Astrocyte of the hippocampus (primary cell): ENCODE measurements around the gene GPR132.
A peak's percentile ranks its signal among the peaks of the same experiment; 100 is the strongest.
"Not testable (repeated sequence)": the region's sequence is repeated elsewhere in the genome, so short reads cannot be mapped to it uniquely, and the experiment has no call there.

Experiments
- DNase-seq: peaks from one replicate; pipeline ENCODE4 v3.0.0; 2011; ENCODE audit warnings: low read depth, low spot score

GPR132 gene

GRCh38 chr14:105065280-105066228, at the start of gene GPR132:
Gene GPR132 (minus strand): TSS chr14:105065430. CDS start chr14:105055420, 10,010 bp downstream.
- peak; percentile 58 for DNase-seq

DNA sequence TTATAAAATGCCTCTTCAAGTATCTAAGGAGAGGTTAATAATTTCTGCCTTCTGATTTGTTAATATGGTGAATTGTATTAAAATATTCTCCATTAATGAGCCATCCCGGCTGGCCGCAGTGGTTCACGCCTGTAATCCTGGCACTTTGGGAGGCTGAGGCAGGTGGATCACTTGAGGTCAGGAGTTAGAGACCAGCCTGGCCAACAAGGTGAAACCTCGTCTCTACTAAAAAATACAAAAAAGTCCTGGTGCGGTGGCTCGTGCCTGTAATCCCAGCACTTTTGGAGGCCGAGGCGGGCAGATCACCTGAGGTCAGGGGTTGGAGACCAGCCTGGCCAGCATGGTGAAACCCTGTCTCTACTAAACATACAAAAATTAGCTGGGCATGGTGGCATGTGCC, 44.0 kb upstream of the GPR132 start:
- DNase-seq, result not testable (repeated sequence)

- no peak for DNase-seq
Observed at GRCh38 chr14:105108516-105108864, 43.3 kb upstream of the GPR132 start.

DNA sequence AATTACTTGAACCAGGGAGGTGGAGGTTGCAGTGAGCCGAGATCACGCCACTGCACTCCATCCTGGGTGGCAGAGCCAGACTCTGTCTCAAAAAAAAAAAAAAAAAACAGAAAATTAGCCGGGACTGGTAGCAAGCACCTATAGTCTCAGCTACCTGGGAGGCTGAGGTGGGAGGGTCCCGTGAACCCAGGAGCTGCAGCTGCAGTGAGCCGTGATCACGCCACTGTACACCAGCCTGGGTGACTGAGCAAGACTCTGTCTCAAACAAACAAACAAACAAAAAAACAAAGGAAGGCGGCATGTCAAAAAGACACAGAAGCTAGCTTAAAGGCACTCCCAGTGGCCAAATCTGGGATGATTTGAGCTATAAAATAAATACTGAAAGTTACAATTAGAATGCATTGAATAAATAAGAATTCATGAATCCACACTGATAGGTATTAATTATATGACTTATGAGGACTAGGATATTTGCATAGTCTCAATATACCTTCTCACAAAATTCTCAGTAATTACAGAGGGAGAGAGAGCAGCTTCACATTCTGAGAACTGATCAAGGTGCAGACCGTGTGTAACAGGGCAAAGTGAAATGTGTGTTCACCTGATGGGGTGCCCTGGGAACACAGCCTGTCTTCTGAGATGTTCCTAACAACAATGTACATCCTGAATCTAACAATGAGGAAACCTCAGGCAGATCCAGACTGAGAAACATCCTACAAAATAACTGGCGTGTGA, 42.7 kb upstream of the GPR132 start:
- DNase-seq, result no peak

- DNase-seq, result no peak
Observed at GRCh38 chr14:105107351-105107750, 42.1 kb upstream of the GPR132 start.

GRCh38 chr14:105105158-105105557, 39.9 kb upstream of the GPR132 start:
- DNase-seq, result no peak

DNA sequence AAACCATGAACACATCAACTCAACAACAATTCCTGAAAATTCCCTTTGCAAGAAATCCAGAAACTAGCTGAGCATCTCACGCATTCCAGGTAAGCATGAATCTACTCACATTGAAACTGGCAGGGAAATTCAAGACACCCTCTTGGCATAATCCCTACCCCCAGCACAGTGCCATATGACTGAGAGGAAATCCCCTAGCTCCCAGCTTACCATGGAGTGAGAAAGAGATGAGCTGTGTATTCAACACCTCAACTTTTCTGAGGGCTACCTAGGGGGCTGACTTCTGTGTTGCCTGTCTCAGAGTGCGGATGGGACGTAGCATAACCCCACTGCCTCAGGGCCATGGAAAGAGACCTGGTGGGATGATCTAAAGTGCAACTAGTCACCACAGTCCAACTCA, 37.7 kb upstream of the GPR132 start:
- DNase-seq, result no peak

DNA sequence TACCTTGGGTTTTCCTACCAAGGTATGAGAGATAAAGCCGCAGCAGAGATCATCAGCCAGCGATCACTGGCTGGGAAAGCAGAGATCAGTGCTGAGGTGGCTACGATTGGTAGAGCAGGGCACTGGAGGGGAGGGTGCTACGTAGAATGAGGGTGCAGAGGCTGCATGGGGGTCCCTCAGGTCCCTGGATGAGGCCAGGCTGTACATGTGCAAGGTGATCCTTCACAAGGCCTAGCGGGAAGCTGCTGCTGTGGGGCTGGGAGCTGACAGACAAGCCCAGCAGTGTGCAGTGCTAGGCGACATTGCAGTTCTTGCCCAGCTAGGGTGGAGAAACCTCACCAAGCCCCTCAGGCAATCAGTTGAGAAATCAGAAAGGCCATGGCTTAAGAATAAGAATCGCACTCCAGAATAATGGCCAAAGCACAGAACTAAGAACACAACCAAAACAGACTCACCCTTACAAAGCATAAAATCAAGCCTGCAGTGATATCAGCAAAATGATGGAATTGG, 37.2 kb upstream of the GPR132 start:
- DNase-seq, result no peak

DNA sequence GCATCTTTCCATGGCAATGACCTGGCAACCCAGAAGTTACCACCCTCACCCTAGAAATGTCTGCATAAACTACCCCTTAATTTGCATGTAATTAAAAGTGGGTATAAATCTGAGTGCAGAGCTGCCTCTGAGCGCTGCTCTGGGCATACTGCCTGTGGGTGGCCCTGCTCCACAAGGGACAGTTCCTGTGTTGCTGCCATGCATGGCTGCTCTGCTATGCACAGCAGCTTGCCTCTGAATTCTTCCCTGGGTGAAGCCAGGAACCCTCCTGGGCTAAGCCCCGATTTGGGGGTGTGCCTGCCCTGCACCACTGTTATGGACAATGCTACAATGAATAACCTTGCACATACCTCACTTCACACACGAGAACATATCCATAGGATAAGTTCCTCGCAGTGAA, 35.7 kb upstream of the GPR132 start:
- no peak for DNase-seq

- no peak for DNase-seq
Observed at GRCh38 chr14:105099778-105100177, 34.5 kb upstream of the GPR132 start.

GRCh38 chr14:105098316-105098715, 33.1 kb upstream of the GPR132 start:
- no peak for DNase-seq

DNA sequence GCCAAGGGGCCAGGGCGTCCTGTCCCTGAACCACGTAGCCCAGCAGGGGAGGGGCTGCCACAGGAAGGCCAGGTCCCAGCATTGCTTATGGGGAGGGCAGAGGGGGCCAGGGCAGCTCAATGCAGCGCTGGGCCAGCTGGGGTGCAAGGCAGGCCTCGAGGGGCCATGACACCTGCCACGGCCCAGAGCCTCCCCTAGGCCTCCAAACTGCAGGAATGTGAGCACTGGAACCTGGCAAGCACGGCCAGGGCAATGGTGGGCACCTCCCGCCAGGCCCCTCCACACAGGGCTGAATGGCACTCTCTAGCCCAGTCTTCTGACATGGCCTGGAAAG, 32.5 kb upstream of the GPR132 start:
- no peak for DNase-seq

DNA sequence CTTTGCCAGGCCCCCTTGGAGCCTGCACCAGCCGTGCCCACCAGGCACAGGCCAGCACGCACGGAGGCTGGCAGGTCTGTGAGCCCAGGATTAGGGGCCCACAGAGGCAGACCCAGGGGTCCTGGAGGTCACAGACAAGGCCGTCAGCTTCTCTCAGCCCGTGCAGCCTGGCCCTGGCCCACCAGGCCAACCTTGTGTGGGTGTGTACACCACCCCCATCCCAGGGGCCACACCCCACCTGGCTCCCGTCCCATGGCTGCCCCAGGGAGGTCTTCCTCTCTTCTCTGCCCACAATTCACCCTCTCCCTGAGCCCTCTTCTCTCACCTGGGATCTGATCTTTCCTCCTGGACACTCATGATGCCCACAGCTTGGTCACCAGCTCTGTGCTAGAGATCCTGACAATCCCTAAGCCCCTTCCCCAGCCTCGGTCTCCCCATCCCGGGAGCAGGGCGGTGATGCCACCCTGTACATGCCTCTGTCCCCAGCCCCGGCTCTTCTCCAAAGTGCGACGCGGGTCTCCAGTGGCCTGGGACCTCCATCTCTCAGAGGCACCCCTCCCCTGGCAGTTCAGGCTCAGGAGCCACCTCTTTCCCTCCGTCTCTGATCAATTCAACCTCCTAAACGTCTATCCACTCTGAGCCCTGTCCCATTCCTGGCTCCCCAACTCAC, 31.1 kb upstream of the GPR132 start:
- no peak for DNase-seq

- no peak for DNase-seq
Observed at GRCh38 chr14:105095236-105095805, 30.1 kb upstream of the GPR132 start.

GRCh38 chr14:105094193-105094907, 29.1 kb upstream of the GPR132 start:
- DNase-seq, result no peak

- peak; percentile 95 for DNase-seq
Observed at GRCh38 chr14:105093431-105094192, 28.4 kb upstream of the GPR132 start.

DNA sequence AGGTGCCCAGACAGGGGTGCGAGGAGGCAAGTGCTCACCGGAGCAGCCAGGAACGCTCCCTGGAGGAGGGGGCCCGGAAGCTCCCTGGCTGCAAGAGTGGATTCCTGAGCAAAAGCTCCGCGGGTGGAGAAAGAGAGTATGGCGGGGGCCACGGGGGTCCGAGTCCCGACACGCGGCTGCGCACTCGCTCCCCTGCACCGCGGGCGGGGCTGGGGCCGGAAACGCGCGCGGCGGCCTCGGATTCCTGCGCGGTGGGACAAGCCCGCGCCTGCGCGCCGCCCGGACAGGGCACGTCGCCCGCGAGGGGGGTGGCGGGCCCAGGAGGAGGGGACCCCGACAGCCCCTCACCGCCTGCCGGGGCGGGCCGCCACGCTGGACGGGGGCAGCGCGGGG, 27.8 kb upstream of the GPR132 start:
- DNase-seq, result peak; percentile 86

DNA sequence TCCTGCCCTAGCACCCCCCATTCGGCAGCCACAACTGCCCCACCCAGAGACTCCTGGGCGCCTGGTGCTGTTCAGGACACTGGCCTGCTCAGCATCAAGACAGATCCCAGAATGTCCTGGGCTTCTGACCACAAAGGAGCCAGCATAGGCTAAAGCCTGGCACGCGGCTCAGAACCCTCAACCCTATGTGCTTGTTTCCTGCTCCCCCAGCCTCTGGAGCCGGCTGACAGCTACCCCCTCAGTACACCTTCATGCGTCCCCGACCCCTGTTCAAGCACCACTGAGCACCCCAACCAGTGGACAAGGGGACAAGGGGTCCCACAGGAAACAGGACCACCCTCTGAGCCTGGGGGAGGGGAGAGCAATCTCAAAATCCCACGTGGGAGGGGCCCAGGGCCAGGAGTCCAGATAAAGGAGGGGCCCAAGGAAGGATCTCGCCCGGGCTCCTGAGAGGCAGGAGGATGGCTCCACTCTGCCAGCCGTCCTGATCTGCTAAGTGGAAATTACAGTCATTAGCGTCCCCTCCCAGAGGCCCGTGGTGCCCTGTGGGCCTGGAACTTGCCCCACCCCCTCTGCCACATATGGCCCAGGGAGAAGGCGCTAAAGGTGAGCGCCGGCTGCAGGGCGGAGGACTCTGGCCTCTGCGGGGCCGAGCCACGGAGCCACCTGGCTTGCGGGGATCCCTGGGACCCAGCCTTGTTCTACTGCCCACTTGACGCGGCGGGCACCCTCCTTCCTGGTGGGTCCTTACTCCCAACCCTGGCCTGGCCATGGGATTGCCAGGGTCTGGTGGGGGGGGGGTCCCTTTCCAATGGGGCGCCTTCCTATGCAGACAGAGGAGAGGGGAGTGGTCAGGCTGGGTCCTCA, 27.2 kb upstream of the GPR132 start:
- peak; percentile 58 for DNase-seq

- peak; percentile 90 for DNase-seq
Observed at GRCh38 chr14:105091517-105092170, 26.4 kb upstream of the GPR132 start.
